Measurements from ENCODE around the gene FCER2. TPM values are rescaled to one million over a fixed set of nuclear protein-coding genes. Genes with fewer than 3 reads are reported as not detected.
A peak's percentile ranks its signal among the peaks of the same experiment; 100 is the strongest.

Gene FCER2
- total RNA-seq, 2 experiments from 2014 or later, result 3.5 to 4.1 TPM

DNA sequence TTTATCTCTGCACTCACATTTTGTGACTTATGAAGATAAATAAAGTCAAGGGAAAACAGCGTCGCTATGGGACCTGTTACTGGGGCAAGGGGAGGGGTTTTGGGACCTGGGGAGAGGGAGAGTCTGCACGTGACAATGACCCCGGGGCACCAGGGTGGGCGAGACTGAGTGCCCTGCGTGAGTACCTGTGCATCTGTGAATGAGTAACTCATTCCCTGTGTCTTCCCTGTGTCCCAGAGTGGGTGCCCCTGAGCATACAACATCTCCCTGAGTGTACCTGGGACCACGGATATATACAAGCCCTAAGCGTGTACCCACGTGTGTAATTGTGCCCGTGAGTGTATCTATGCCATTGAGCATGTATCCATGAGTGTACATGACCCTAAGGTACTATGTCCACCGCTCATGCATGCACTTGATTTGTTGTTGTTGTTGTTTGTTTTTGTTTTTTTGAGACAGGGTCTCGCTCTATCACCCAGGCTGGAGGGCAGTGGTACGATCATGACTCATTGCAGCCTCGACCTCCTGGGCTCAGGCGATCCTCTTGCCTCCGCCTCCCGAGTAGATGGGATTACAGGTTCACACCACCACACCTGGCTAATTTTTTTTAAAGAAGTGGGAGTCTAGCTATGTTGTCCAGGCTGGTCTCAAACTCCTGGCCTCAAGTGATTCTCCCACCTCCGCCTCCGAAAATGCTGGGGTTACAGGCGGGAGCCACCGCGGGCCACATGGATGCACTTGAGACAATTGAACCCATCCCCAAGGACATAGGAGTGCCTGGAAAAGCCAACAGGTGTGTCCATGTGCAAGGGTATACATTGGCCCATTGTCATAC is 21.9 kb downstream of the FCER2 start:
- CTCF ChIA-PET, result interaction anchor here (0.7 to 2.2 kb wide), 36 partner anchors 11 to 578 kb away, joined by 3 to 62 read pairs (median 6); partner anchors contain the start of genes CD209, FCER2, MAP2K7 and MCOLN1
- intact Hi-C loops (cut with micrococcal nuclease), result loop anchor here (1.0 to 10.0 kb wide), 6 partner anchors 28 to 295 kb away; partner anchors contain the start of gene STXBP2
- Mint-ChIP-seq H3K9me3 (no peaks in the 10 kb centered on the region), H3K27ac (peak overlapping the region; percentile 70), H3K4me1 (ENCODE audit: low read depth) (peaks cover 45% of the 10 kb centered on the region), H3K36me3 (peaks cover 7% of the 10 kb centered on the region), H3K4me3 (peak overlapping the region; percentile 55), H3K27me3 (peaks cover 25% of the 10 kb centered on the region)
- POLR2A ChIA-PET, result interaction anchor here (1.7 kb wide), 1 partner anchor 50 kb away, joined by 10 read pairs; the partner anchor contains the start of genes PET100 and XAB2
- DNase-seq, result no peak

DNA sequence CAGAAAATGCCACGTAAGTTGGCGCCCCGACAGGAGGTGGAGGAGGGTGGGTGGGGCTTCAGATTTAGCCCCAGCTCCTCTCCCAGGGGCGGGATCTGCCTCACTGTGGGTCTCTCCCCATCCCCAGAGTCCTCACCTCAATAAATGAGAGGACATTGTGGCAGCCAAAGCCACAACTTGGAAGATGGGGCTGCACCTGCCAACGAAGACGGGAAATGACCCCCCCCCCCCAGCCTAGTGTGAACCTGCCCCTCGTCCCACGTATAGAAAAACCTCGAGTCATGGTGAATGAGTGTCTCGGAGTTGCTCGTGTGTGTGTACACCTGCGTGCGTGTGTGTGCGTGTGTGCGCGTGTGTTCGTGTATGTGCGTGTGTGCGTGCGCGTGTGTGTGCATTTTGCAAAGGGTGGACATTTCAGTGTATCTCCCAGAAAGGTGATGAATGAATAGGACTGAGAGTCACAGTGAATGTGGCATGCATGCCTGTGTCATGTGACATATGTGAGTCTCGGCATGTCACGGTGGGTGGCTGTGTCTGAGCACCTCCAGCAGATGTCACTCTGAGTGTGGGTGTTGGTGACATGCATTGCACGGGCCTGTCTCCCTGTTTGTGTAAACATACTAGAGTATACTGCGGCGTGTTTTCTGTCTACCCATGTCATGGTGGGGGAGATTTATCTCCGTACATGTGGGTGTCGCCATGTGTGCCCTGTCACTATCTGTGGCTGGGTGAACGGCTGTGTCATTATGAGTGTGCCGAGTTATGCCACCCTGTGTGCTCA is 22.8 kb downstream of the FCER2 start:
- Mint-ChIP-seq H3K9me3 (no peaks in the 10 kb centered on the region), H3K4me3 (peak overlapping the region; percentile 55)

DNA sequence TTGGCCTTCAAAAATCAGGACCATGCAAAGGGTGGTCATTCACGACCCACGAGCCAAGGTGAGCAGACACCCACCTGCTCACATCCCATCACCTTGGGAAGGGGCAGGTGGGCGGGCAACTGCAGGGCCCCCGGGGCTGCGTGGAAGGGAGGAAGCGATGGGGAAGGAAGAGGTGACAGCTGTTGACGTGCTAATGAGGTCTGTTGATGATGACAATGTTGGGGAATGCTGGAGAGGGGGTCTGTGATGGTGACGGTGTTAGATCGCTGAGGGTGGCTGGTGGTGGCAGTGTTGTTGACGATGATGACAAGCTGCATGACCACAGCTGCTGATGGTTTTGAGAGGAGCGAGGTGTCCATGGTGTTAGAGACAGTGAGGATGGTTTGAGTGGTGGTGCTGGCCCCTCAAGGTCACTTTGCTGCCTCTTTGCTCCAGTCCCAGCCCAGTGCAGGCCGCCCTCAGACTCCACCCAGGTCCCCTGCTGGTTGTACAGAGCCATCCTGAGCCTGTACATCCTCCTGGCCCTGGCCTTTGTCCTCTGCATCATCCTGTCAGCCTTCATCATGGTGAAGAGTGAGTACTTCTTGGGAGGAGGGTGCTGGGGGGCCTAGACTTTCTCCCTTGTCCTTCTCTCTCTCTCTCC is 24.1 kb downstream of the FCER2 start:
- peaks cover 49% of the 10 kb centered on the region for H3K4me1 Mint-ChIP-seq (ENCODE audit: low read depth)
- peaks cover 4% of the 10 kb centered on the region for H3K36me3 Mint-ChIP-seq
- ChIA-PET POLR2A (no interaction called here), CTCF (interaction anchor here (0.6 to 1.5 kb wide), 4 partner anchors 14 to 323 kb away, joined by 3 to 9 read pairs (median 4); no protein-coding TSS in a partner anchor)
- intact Hi-C loops (cut with micrococcal nuclease), result loop anchor here (10.0 kb wide), 1 partner anchor 293 kb away; no protein-coding TSS in a partner anchor
- peaks cover 31% of the 10 kb centered on the region for H3K27me3 Mint-ChIP-seq
- no peak overlapping the region for H3K4me3 Mint-ChIP-seq
- H3K27ac Mint-ChIP-seq, result no peak overlapping the region
- peaks cover 2% of the 10 kb centered on the region for H3K9me3 Mint-ChIP-seq
- no peak for DNase-seq

More for the DNA sequence above, 22.8 kb downstream of the FCER2 start:
- Mint-ChIP-seq H3K27ac (peak overlapping the region; percentile 70), H3K27me3 (peaks cover 28% of the 10 kb centered on the region), H3K4me1 (ENCODE audit: low read depth) (peaks cover 49% of the 10 kb centered on the region), H3K36me3 (peaks cover 7% of the 10 kb centered on the region)
- intact Hi-C loops (cut with micrococcal nuclease), result loop anchor here (1.0 to 10.0 kb wide), 3 partner anchors 27 to 294 kb away; no protein-coding TSS in a partner anchor
- peak; percentile 78 for DNase-seq
- CTCF ChIA-PET, result interaction anchor here (1.0 to 1.4 kb wide), 2 partner anchors 111 to 121 kb away, joined by 5 read pairs; no protein-coding TSS in a partner anchor
- POLR2A ChIA-PET, result no interaction called here

DNA sequence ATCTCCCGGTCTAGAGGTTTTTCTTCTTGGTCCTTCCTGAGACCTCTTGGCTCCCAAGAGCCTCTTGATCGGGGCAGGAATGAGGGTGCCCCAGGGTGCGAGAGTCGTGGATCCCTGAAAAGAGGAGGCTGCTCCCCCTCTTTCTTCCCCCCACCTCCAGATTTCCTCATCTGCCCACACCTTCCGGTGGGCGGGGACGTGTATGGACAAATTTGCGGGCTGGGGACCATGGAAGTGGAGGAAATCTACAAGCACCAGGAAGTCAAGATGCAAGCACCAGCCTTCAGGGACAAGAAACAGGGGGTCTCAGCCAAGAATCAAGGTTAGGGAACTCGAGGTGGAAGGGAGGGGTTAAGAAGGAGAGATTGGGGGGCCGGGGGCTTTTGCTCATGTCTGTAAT is 25.1 kb downstream of the FCER2 start, which contains the start of gene MCEMP1:
MCEMP1 (plus strand) TSS at position 237 of the 400 bp plus-strand sequence; CDS start at position 268, 31 bp downstream.
- ChIA-PET POLR2A (no interaction called here), CTCF (interaction anchor here (0.7 to 1.5 kb wide), 4 partner anchors 14 to 192 kb away, joined by 3 to 9 read pairs (median 4); no protein-coding TSS in a partner anchor)
- intact Hi-C loops (cut with micrococcal nuclease), result loop anchor here (10.0 kb wide), 1 partner anchor 292 kb away; no protein-coding TSS in a partner anchor
- no peak within 1 kb of the TSS for H3K27ac Mint-ChIP-seq
- DNase-seq, result no peak
- peaks cover 2% of the 10 kb centered on the region for H3K9me3 Mint-ChIP-seq
- H3K4me1 Mint-ChIP-seq (ENCODE audit: low read depth), result peaks cover 48% of the 10 kb centered on the region
- peaks cover 3% of the 10 kb centered on the region for H3K36me3 Mint-ChIP-seq
- no peak within 1 kb of the TSS for H3K4me3 Mint-ChIP-seq
- peaks cover 33% of the 10 kb centered on the region for H3K27me3 Mint-ChIP-seq

DNA sequence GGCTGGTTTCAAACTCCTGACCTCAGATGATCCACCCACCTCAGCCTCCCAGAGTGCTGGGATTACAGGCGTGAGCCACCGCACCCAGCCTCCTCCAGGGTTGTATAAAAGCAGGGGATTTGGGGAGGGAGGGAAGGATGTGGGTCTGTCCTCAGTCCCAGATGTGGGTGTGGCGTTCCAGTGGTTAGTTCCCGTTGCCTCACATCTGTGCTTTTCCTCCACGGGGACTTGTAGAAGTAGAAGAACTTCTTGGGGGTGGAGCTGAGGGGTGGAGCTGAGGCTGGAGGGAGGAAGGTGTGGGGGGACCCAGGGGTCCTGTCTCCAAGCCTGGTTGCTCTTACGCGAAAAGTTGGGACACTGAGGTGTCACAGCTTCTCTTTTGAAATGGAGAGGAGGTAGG is 25.6 kb downstream of the FCER2 start:
- peaks cover 36% of the 10 kb centered on the region for H3K27me3 Mint-ChIP-seq
- ChIA-PET POLR2A (no interaction called here), CTCF (interaction anchor here (0.7 to 1.2 kb wide), 3 partner anchors 108 to 192 kb away, joined by 3 to 5 read pairs (median 5); no protein-coding TSS in a partner anchor)
- no peak for DNase-seq
- H3K36me3 Mint-ChIP-seq, result peaks cover 2% of the 10 kb centered on the region
- no peak overlapping the region for H3K27ac Mint-ChIP-seq
- peaks cover 2% of the 10 kb centered on the region for H3K9me3 Mint-ChIP-seq
- intact Hi-C loops (cut with micrococcal nuclease), result loop anchor here (10.0 kb wide), 1 partner anchor 292 kb away; no protein-coding TSS in a partner anchor
- H3K4me3 Mint-ChIP-seq, result no peak overlapping the region
- H3K4me1 Mint-ChIP-seq (ENCODE audit: low read depth), result peaks cover 43% of the 10 kb centered on the region

DNA sequence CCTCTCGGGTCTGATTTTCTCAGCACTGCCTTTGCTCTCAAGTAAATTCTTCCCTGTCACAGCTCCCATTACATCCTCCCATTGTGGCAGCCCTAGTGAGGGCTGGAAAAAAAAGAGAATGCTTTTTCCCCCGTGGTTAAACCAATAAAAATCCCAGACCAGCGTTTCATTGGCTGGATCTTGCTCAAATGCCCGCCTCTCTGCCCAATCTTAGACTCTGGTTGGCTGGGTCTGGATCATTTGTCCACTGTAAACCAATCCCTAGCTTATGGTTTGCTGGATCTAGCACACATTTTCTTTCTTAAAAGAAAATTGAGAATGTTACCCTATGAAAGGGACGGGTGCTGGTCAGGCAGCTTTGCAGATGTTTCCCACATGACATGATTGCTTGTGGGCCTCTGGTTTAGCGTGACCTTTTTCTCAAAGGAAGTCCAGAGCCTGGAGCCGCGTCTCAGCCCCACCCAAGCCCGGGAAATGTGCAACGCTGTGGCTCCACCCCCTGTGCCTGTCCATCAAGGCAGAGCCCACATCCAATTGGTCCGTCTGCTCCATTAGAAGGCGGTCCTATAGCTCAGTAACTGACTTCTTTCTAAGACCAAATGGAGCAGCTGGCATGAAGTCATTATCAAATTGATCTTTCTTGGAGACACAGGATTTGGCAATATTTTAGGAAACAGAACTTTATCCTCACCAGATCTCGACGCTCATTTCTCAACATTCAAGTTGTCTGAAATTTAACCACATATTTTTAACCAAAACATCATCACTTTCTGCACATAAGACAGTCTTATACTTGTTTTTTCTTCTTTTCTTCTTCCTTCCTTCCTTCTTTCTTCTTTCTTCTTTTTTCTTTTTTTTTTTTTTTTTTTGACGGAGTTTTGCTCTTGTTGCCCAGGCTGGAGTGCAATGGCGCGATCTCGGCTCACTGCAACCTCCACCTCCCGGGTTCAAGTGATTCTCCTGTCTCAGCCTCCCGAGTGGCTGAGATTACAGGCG is 27.6 kb downstream of the FCER2 start:
- ChIA-PET CTCF (interaction anchor here (0.8 to 1.2 kb wide), 2 partner anchors 106 to 125 kb away, joined by 3 to 4 read pairs; no protein-coding TSS in a partner anchor), POLR2A (no interaction called here)
- peak; percentile 46 for DNase-seq
- Mint-ChIP-seq H3K36me3 (no peaks in the 10 kb centered on the region), H3K4me3 (no peak overlapping the region), H3K9me3 (peaks cover 2% of the 10 kb centered on the region), H3K4me1 (ENCODE audit: low read depth) (peaks cover 41% of the 10 kb centered on the region), H3K27me3 (peaks cover 46% of the 10 kb centered on the region), H3K27ac (no peak overlapping the region)
- intact Hi-C loops (cut with micrococcal nuclease), result loop anchor here (10.0 kb wide), 1 partner anchor 290 kb away; no protein-coding TSS in a partner anchor

DNA sequence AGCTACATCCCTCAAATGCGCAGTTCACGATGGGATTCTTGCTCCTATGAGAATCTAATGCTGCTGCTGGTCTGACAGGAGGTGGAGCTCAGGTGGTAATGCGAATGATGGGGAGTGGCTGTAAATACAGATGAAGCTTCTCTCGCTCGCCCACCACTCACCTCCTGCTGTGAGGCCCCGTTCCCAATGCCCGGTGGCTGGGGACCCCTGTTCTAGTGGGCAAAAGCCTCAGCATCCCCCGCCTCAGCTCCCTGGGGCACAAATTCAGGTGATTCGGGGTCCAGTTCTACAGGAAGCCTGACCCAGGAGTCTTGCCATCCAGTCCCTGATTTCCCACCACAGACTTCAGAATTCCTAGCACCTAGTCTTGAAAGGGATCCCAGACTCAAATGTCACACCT is 29.4 kb downstream of the FCER2 start:
- Mint-ChIP-seq H3K27me3 (peaks cover 37% of the 10 kb centered on the region), H3K4me3 (no peak overlapping the region)

DNA sequence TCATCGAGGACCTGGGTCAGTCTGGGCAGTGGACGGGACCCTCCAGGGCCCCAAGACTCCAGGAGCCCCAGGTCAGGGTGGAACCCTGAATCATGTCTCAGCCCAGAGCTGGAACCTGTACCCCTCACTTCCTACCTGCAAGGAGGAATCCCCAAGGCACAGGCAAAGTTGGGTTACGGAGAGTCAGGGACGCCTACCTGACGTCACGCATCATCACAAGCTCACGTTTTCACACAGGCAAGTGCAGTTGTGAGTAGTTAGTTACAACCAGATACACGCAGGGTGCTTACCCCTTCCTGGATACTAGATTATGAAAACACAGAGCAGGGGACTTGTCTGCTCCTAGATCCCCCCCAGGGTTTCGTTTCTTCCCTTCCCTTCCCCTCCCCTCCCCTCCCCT is 31.1 kb downstream of the FCER2 start:
- POLR2A ChIA-PET, result no interaction called here
- intact Hi-C loops (cut with micrococcal nuclease), result loop anchor here (10.0 kb wide), 1 partner anchor 286 kb away; no protein-coding TSS in a partner anchor
- CTCF ChIA-PET, result interaction anchor here (0.6 kb wide), 1 partner anchor 9 kb away, joined by 3 read pairs; no protein-coding TSS in a partner anchor
- Mint-ChIP-seq H3K27me3 (peaks cover 30% of the 10 kb centered on the region), H3K36me3 (no peaks in the 10 kb centered on the region), H3K9me3 (peaks cover 2% of the 10 kb centered on the region), H3K4me3 (no peak overlapping the region), H3K4me1 (ENCODE audit: low read depth) (peaks cover 17% of the 10 kb centered on the region), H3K27ac (no peak overlapping the region)
- DNase-seq, result no peak

More for the DNA sequence above, 29.4 kb downstream of the FCER2 start:
- Mint-ChIP-seq H3K4me1 (ENCODE audit: low read depth) (peaks cover 30% of the 10 kb centered on the region), H3K9me3 (peaks cover 2% of the 10 kb centered on the region), H3K27ac (no peak overlapping the region), H3K36me3 (no peaks in the 10 kb centered on the region)
- no peak for DNase-seq
- ChIA-PET CTCF (interaction anchor here (0.6 to 1.2 kb wide), 3 partner anchors 8 to 235 kb away, joined by 3 to 10 read pairs (median 3); partner anchors contain the start of gene TRAPPC5), POLR2A (no interaction called here)
- intact Hi-C loops (cut with micrococcal nuclease), result loop anchor here (10.0 kb wide), 1 partner anchor 288 kb away; no protein-coding TSS in a partner anchor

DNA sequence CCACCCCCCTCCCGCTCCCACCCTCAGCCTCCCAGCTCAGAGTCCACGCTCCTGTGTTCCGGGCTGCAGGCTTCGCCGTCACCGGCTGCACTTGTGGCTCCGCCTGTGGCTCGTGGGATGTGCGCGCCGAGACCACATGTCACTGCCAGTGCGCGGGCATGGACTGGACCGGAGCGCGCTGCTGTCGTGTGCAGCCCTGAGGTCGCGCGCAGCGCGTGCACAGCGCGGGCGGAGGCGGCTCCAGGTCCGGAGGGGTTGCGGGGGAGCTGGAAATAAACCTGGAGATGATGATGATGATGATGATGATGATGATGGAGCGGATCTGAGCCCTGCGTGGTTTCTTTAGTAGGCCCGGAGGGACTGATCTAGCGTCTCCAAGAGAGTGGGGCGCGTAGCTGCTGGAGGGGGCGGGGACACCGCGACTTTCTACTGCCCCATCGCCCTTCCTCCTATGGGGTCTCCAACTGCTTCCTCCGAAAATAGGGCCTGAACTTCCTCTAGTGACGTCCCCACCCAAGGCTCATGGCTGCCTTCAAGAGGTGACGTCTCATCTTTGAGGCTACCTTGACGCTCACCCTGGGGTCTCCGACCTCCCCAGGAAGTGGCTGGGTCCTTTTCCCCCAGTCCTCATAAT is 31.7 kb downstream of the FCER2 start:
- Mint-ChIP-seq H3K4me3 (peak overlapping the region; percentile 43), H3K9me3 (peaks cover 2% of the 10 kb centered on the region), H3K36me3 (no peaks in the 10 kb centered on the region), H3K4me1 (ENCODE audit: low read depth) (peaks cover 16% of the 10 kb centered on the region), H3K27me3 (peaks cover 29% of the 10 kb centered on the region), H3K27ac (no peak overlapping the region)
- CTCF ChIA-PET, result interaction anchor here (0.6 to 2.8 kb wide), 3 partner anchors 9 to 140 kb away, joined by 3 to 14 read pairs (median 3); partner anchors contain the start of gene TRAPPC5
- DNase-seq, result peak; percentile 46
- POLR2A ChIA-PET, result no interaction called here
- intact Hi-C loops (cut with micrococcal nuclease), result loop anchor here (10.0 kb wide), 1 partner anchor 285 kb away; no protein-coding TSS in a partner anchor

DNA sequence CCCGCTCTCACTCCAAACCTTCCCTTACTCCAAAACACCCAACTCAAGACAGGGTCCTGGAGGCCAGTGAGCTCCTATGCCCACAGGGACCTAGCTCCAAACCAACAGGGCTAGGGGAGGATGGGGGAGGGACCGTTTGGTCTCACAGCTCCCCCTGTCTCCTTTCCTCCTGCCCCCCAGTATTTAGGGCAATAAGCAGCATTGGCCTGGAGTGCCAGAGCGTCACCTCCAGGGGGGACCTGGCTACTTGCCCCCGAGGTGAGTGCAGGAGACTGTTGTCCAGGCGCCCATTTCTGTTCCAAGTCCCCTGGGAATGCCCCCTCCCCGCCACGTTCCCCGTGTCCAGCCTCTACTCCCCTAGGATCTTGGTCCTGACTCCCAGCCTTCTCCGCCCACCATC is 32.3 kb downstream of the FCER2 start:
- Mint-ChIP-seq H3K27ac (no peak overlapping the region), H3K9me3 (peaks cover 2% of the 10 kb centered on the region), H3K4me3 (no peak overlapping the region), H3K36me3 (no peaks in the 10 kb centered on the region), H3K27me3 (peaks cover 29% of the 10 kb centered on the region), H3K4me1 (ENCODE audit: low read depth) (peaks cover 16% of the 10 kb centered on the region)
- POLR2A ChIA-PET, result no interaction called here
- CTCF ChIA-PET, result interaction anchor here (0.8 to 2.8 kb wide), 4 partner anchors 12 to 139 kb away, joined by 3 to 14 read pairs (median 6); partner anchors contain the start of gene TRAPPC5
- intact Hi-C loops (cut with micrococcal nuclease), result loop anchor here (10.0 kb wide), 1 partner anchor 285 kb away; no protein-coding TSS in a partner anchor
- no peak for DNase-seq

All from activated CD4-positive, alpha-beta memory T cell treated with anti-CD3 and anti-CD28 coated beads for 36 hours (primary cell).